Measurements from ENCODE around the gene IL37.

DNA sequence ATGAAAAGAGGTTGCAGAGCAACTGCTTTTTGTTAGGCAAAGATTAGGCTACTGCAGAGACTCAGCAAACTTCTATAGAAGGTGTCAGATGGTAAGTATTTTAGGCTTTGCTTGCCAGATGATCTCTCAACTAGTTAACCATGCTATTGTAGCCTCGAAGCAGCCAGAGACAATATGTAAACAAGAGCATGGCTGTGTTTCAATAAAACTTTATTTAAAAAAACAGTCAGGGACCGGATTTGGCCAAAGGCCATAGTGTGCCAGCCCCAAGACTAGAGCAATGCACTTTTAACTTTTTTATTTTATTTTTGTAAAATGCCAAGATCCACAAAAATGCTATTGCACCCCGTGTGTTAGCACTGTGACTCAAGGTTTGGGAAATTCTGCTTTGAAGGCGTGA lies 1.4 kb downstream of the IL37 start:
- no peak for TF ChIP-seq CTCF (IDR thresholded peaks at IDR 0.05; ENCODE audit: poor library complexity)
- no peak for TF ChIP-seq EZH2phosphoT487 (IDR thresholded peaks at IDR 0.05; ENCODE audit: low read depth, severe bottlenecking, unreplicated experiment)
